HepG2 (cell line): ENCODE measurements around the gene FTL. TPM values are rescaled to one million over a fixed set of nuclear protein-coding genes. Genes with fewer than 3 reads are reported as not detected.

Experiments used
- ATAC-seq: fragments of 200-7000 bp; cut with Tn5 transposase; 3 replicates; pipeline ENCODE4 v1.9.1; 2020; ENCODE audit warnings: mild to moderate bottlenecking, moderate library complexity
- BruUV-seq: library from RNA; stranded (reverse); fragments of 400-500 nt; replicated peaks from 2 replicates; lab custom pipeline; 2021; lab: Mats Ljungman, UMichigan
- CTCF ChIA-PET: fragments of 300-600 bp; formaldehyde crosslinking; extraction: SDS; loops from one replicate; lab custom pipeline; 2021; ENCODE audit warnings: low total read pairs, inconsistent platforms, low intra/inter-chr PET ratio; lab: Yijun Ruan, JAX
- POLR2A ChIA-PET: fragments of 350-600 bp; sonication (Branson Sonifier 250); formaldehyde crosslinking; loops from one replicate; lab custom pipeline; 2020; ENCODE audit warnings: antibody characterized with exemption, inconsistent platforms; lab: Yijun Ruan, JAX
- DNase-seq: peaks from one replicate; pipeline ENCODE4 v3.0.0-alpha.2; 2015; ENCODE audit warnings: low spot score
- FAIRE-seq: peaks from 3 replicates; lab custom pipeline; 2011; peaks lifted over from hg19 to GRCh38; lab: Jason Lieb, UNC
- H2AFZ ChIP-seq: one replicate; pipeline ENCODE4 v1.6.1; 2011; ENCODE audit warnings: low read length, inconsistent platforms
- H3K27ac ChIP-seq: fragments of 300-600 bp; 3 replicates; pipeline ENCODE4 v1.8.0; 2011; ENCODE audit warnings: mixed run types, mild to moderate bottlenecking, mixed read lengths, low read length, inconsistent platforms; ENCODE audit not compliant: insufficient read depth; ENCODE audit errors: extremely low read length
- H3K27me3 ChIP-seq, 2 experiments: fragments of 200-600 bp in 1 of 2; 2 replicates in 1 of 2; 3 replicates in 1 of 2; pipeline versions ENCODE4 v1.6.0 to v1.8.0; 2011; ENCODE audit warnings: low read length in 2 of 2, mild to moderate bottlenecking in 2 of 2, moderate library complexity in 2 of 2, inconsistent platforms in 1 of 2; ENCODE audit not compliant: insufficient read depth in 2 of 2, control insufficient read depth in 1 of 2
- H3K36me3 ChIP-seq, 2 experiments: fragments of 200-600 bp in 1 of 2; replicated peaks in 1 of 2; 2 replicates in 1 of 2; 3 replicates in 1 of 2; pipeline versions ENCODE4 v1.5.1 to v1.8.0; 2011; ENCODE audit warnings: low read length in 2 of 2, inconsistent platforms in 1 of 2; ENCODE audit not compliant: insufficient read depth in 2 of 2, control insufficient read depth in 1 of 2
- H3K4me1 ChIP-seq: 2 replicates; pipeline ENCODE4 v1.5.1; 2012; ENCODE audit warnings: low read length, inconsistent platforms; ENCODE audit not compliant: insufficient read depth
- H3K4me2 ChIP-seq: 2 replicates; pipeline ENCODE4 v1.6.0; 2011; ENCODE audit warnings: low read depth, low read length, inconsistent platforms
- H3K4me3 ChIP-seq, 3 experiments: fragments of 200-600 bp in 1 of 3; sonication (generic), shearing (Covaris generic) in 1 of 3; replicated peaks in 1 of 3; 2 replicates each; pipeline ENCODE4 v1.5.1; 2011 to 2016; ENCODE audit warnings: low read length in 3 of 3, inconsistent platforms in 2 of 3, low read depth in 2 of 3, mild to moderate bottlenecking in 2 of 3, control low read depth in 1 of 3, mixed read lengths in 1 of 3; ENCODE audit not compliant: insufficient read depth in 1 of 3
- H3K79me2 ChIP-seq: one replicate; pipeline ENCODE4 v1.6.1; 2011; ENCODE audit warnings: low read length, inconsistent platforms; ENCODE audit not compliant: insufficient read depth
- H3K9ac ChIP-seq: 2 replicates; pipeline ENCODE4 v1.6.0; 2011; ENCODE audit warnings: mild to moderate bottlenecking, low read depth, low read length, inconsistent platforms; ENCODE audit not compliant: insufficient read depth
- H3K9me3 ChIP-seq: 2 replicates; pipeline ENCODE4 v1.5.1; 2012; ENCODE audit warnings: mild to moderate bottlenecking, low read length
- H4K20me1 ChIP-seq: 2 replicates; pipeline ENCODE4 v1.6.0; 2011; ENCODE audit warnings: inconsistent platforms, mild to moderate bottlenecking, low read length, moderate library complexity; ENCODE audit not compliant: insufficient read depth
- ATF7 ChIP-seq, 2 experiments: fragments of 450-650 bp in 1 of 2; sonication (generic) in 1 of 2; formaldehyde crosslinking in 1 of 2; IDR thresholded peaks; 2 replicates each; pipeline versions ENCODE4 v1.4.0 to v1.6.1; 2016 to 2020; ENCODE audit warnings: antibody characterized with exemption in 1 of 2, mild to moderate bottlenecking in 1 of 2, missing genetic modification reagents in 1 of 2
- YEATS2 ChIP-seq: sonication (generic); formaldehyde crosslinking; IDR thresholded peaks from 2 replicates; pipeline ENCODE4 v1.4.0; 2020; ENCODE audit warnings: missing genetic modification reagents, borderline replicate concordance
- ZBTB34 ChIP-seq: sonication (generic); formaldehyde crosslinking; IDR thresholded peaks from 2 replicates; pipeline ENCODE4 v1.8.0; 2022; ENCODE audit warnings: mild to moderate bottlenecking, missing genetic modification reagents
- ZFY ChIP-seq: sonication (generic); formaldehyde crosslinking; IDR thresholded peaks from 2 replicates; pipeline ENCODE4 v1.4.0; 2020; ENCODE audit warnings: missing genetic modification reagents
- ZNF383 ChIP-seq: sonication (generic); formaldehyde crosslinking; IDR thresholded peaks from 2 replicates; pipeline ENCODE4 v1.4.0; 2020; ENCODE audit warnings: missing genetic modification reagents, mild to moderate bottlenecking, borderline replicate concordance
- ZNF564 ChIP-seq: sonication (generic); formaldehyde crosslinking; IDR thresholded peaks from 2 replicates; pipeline ENCODE4 v1.8.1; 2023; ENCODE audit warnings: mild to moderate bottlenecking, missing genetic modification reagents
- WGBS: methylation state at CpG from one replicate; pipeline ENCODE4 v1.1.6; 2017; ENCODE audit warnings: low lambda C conversion rate; 5-methylcytosine and 5-hydroxymethylcytosine counted together
- in situ Hi-C: cut with HindIII; loops from 2 replicates; pipeline ENCODE4 v1.10.0; 2017; ENCODE audit warnings: low pct_unique_long_range_greater_than_20kb; ENCODE audit not compliant: extremely low pct_ligation_motif_present
- intact Hi-C: fragments of 100-400 bp; cut with micrococcal nuclease; formaldehyde crosslinking; loops from one replicate; pipeline ENCODE4 v1.10.0; 2022; ENCODE audit not compliant: unreplicated experiment
- polyA plus RNA-seq, 8 experiments: library from polyadenylated mRNA; depleted of rRNA in 3 of 8; stranded (reverse) in 7 of 8; unstranded in 1 of 8; fragments of >200 nt; fragmentation: Illumina TruSeq in 4 of 8; extraction: Trizol in 4 of 8; gene quantifications; 2 replicates each; pipeline versions ENCODE4 v1.2.1 to v1.2.3, GENCODE V29; 2011 to 2016; ENCODE audit warnings: low read depth in 4 of 8, missing spikeins in 1 of 8, mixed read lengths in 1 of 8; ENCODE audit not compliant: insufficient read depth in 1 of 8
- total RNA-seq, 5 experiments: library from RNA; depleted of rRNA; stranded (reverse); fragments of >200 nt; fragmentation: Illumina TruSeq; extraction: Trizol; gene quantifications; 2 replicates each; pipeline ENCODE4 v1.2.3, GENCODE V29; 2016; ENCODE audit warnings: low read depth in 1 of 5

FTL gene
- total and polyA plus RNA-seq, 2 of the 13 experiments (the other 11 are each of a cell fraction or from before 2014, with no cell fraction given): 2,721 to 8,800 TPM

- CTCF ChIA-PET: no interaction called here
- Histone ChIP-seq H3K36me3 (peaks cover 9 to 20% of the 10 kb centered on the region in 2 experiments; a peak in 4 of 5 replicates), H3K9me3 (no peaks in the 10 kb centered on the region), H3K4me3 (peak overlapping the region; percentile 82 to 98 (median 93)), H3K27ac (peak overlapping the region; percentile 78), H3K9ac (peak overlapping the region; percentile 85), H3K4me1 (peaks cover 35% of the 10 kb centered on the region), H3K27me3 (no peaks in the 10 kb centered on the region; a peak in 1 of 5 replicates), H4K20me1 (no peaks in the 10 kb centered on the region), H2AFZ (peak overlapping the region; percentile 29), H3K4me2 (peak overlapping the region; percentile 93), H3K79me2 (peaks cover 52% of the 10 kb centered on the region)
- TF ChIP-seq ZBTB34 (CRISPR knock-in tag) (0 out of 2 replicates have a peak, but pooled peaks have one; percentile 6), ZNF383 (CRISPR knock-in tag) (no peak), ZNF564 (CRISPR knock-in tag) (no peak), ZFY (0 out of 2 replicates have a peak, but pooled peaks have one; percentile 24), ATF7 (IDR thresholded peaks at IDR 0.05) (no peak), ATF7 (CRISPR knock-in tag; IDR thresholded peaks at IDR 0.05) (0 out of 2 replicates have a peak, but pooled peaks have one; percentile 26), YEATS2 (CRISPR knock-in tag) (0 out of 2 replicates have a peak, but pooled peaks have one; percentile 16)
- intact Hi-C loops: no loop called here
- POLR2A ChIA-PET: interaction anchor here (2.2 to 3.7 kb wide), 4 partner anchors 25 to 119 kb away, joined by 24 to 57 read pairs (median 28); partner anchors contain the start of genes FTL and PPP1R15A
- in situ Hi-C loops: no loop called here
- no TSS peak for BruUV-seq
- no peak for FAIRE-seq
- 3% methylated on average over 7 of the region's 8 CpGs for WGBS
- ATAC-seq: peak; percentile 19
- no peak for DNase-seq
Observed at GRCh38 chr19:48991873-48992580, 26.9 kb downstream of the FTL start.
